Tibial nerve (tissue), 4 donors: ENCODE measurements around the gene MYRIP. TPM values are rescaled to one million over a fixed set of nuclear protein-coding genes. Genes with fewer than 3 reads are reported as not detected.

ENCODE experiments used
- DNase-seq, 2 donors: peaks; one replicate each; pipeline ENCODE4 v3.0.0-alpha.2; 2019; ENCODE audit warnings: low spot score in 2 of 2
- H3K27ac ChIP-seq, 4 donors: fragments of 200-600 bp; sonication (generic) in 3 of 4; one replicate each; pipeline ENCODE4 v1.5.1; 2017 to 2019; ENCODE audit warnings: mild to moderate bottlenecking in 1 of 4
- H3K27me3 ChIP-seq, 2 donors: fragments of 200-600 bp; sonication (generic) in 1 of 2; one replicate each; pipeline versions ENCODE4 v1.5.1 to v1.6.0; 2017 to 2019
- H3K36me3 ChIP-seq, 3 donors: fragments of 200-600 bp; sonication (generic); one replicate each; pipeline ENCODE4 v1.5.1; 2018 to 2019
- H3K4me1 ChIP-seq, 4 donors: fragments of 200-600 bp; sonication (generic) in 3 of 4; one replicate each; pipeline ENCODE4 v1.5.1; 2017 to 2019
- H3K4me3 ChIP-seq, 4 donors: fragments of 200-600 bp; sonication (generic) in 3 of 4; one replicate each; pipeline ENCODE4 v1.5.1; 2017 to 2019; ENCODE audit warnings: mild to moderate bottlenecking in 1 of 4, moderate library complexity in 1 of 4
- H3K9me3 ChIP-seq, 4 donors: fragments of 200-600 bp; sonication (generic) in 3 of 4; one replicate each; pipeline ENCODE4 v1.5.1; 2017 to 2019
- EP300 ChIP-seq, 2 donors: sonication (generic); formaldehyde crosslinking; IDR thresholded peaks; one replicate each; pipeline ENCODE4 v1.6.1; 2017; ENCODE audit warnings: antibody characterized with exemption in 2 of 2, mild to moderate bottlenecking in 1 of 2
- POLR2A ChIP-seq, 2 donors: fragments of 450-650 bp; IDR thresholded peaks; one replicate each; pipeline ENCODE4 v1.6.1; 2017; ENCODE audit warnings: antibody characterized with exemption in 2 of 2, mild to moderate bottlenecking in 2 of 2, moderate library complexity in 2 of 2
- WGBS, 2 donors: methylation state at CpG; one replicate each; pipeline ENCODE4 v1.1.5; 2018; 5-methylcytosine and 5-hydroxymethylcytosine counted together
- total RNA-seq, 4 donors: library from RNA; depleted of rRNA; stranded (reverse); fragments of >200 nt; gene quantifications; one replicate each; pipeline ENCODE4 v1.1.0, GENCODE V29; 2016
- TF ChIP-seq, protein P1 (sequence below), 5 experiments: fragments of 200-600 bp in 3 of 5; fragments of 450-650 bp in 2 of 5; sonication (generic) in 3 of 5; IDR thresholded peaks; one replicate each; pipeline ENCODE4 v1.5.1; 2016 to 2019; ENCODE audit warnings: antibody characterized with exemption in 5 of 5, mild to moderate bottlenecking in 3 of 5, moderate library complexity in 2 of 5

The MYRIP gene
- total RNA-seq, 4 donors from 2014 or later = 2.9 to 12.0 (median 9.9) TPM

DNA sequence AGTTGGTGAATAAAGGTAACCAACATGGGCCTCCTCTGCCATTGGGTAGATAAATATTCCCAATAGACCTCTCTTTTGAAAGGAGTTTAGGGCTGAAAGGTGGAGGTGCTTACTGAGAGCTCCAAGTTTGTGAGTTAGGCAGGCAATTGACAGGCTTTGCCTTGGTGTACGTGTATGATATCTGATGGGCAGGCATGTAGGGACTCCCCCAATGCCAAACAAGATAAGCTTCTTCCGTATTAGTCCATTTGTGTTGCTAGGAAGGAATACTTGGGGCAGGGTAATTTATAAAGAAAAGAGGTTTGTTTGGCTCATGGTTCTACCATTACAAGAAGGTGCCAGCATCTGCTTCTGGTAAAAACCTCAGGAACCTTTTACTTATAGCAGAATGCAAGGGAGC lies 339.4 kb downstream of the MYRIP start:
- WGBS, 2 donors = 92 to 93% methylated on average over 2 of the region's 2 CpGs
- Histone ChIP-seq H3K9me3 (no peaks in the 10 kb centered on the region), H3K4me3 (no peak overlapping the region), H3K36me3 (no peaks in the 10 kb centered on the region), H3K27ac (no peak overlapping the region), H3K4me1 (no peaks in the 10 kb centered on the region), H3K27me3 (no peaks in the 10 kb centered on the region)
- no peak for DNase-seq
- TF ChIP-seq POLR2A (IDR thresholded peaks at IDR 0.05) = no peak
- TF ChIP-seq EP300 (IDR thresholded peaks at IDR 0.05) = no peak
- TF ChIP-seq, protein P1, sequence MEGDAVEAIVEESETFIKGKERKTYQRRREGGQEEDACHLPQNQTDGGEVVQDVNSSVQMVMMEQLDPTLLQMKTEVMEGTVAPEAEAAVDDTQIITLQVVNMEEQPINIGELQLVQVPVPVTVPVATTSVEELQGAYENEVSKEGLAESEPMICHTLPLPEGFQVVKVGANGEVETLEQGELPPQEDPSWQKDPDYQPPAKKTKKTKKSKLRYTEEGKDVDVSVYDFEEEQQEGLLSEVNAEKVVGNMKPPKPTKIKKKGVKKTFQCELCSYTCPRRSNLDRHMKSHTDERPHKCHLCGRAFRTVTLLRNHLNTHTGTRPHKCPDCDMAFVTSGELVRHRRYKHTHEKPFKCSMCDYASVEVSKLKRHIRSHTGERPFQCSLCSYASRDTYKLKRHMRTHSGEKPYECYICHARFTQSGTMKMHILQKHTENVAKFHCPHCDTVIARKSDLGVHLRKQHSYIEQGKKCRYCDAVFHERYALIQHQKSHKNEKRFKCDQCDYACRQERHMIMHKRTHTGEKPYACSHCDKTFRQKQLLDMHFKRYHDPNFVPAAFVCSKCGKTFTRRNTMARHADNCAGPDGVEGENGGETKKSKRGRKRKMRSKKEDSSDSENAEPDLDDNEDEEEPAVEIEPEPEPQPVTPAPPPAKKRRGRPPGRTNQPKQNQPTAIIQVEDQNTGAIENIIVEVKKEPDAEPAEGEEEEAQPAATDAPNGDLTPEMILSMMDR (IDR thresholded peaks at IDR 0.05) = no peak

DNA sequence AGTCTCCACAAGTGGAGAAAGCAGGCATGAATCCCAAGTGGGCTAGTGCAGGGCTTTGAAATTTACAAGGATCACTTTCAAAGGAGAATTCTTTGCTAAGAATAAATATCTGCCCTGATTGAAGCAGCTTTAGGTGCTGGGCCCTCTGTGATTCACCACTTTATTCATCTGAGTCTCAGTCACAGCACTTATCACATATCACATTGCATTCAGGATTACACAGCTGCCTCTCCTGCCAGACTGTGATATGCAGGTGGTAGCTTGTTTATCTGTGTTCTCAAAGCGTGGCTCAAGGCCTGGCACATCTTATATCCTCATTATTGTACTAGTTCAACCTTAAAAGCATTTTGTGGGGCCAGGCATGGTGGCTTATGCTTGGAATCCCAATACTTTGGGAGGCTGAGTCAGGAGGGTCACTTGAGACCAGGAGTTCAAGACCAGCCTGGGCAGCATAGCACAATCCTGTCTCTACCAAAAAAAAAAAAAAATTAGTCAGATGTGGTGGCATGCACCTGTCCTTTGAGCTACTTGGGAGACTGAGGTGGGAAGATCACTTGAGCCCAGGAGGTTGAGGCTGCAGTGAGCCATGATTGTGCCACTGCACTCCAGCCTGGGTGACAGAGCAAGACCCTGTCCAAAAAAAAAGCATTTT lies 343.2 kb downstream of the MYRIP start:
- H3K27me3 ChIP-seq = no peaks in the 10 kb centered on the region
- H3K4me1 ChIP-seq = no peaks in the 10 kb centered on the region
- TF ChIP-seq EP300 (IDR thresholded peaks at IDR 0.05) = no peak
- TF ChIP-seq, protein P1 (IDR thresholded peaks at IDR 0.05) = no peak
- TF ChIP-seq POLR2A (IDR thresholded peaks at IDR 0.05) = no peak
- no peak overlapping the region for H3K4me3 ChIP-seq
- WGBS, 2 donors = 36 to 75% methylated on average over 1 of the region's 1 CpG
- DNase-seq = no peak
- no peak overlapping the region for H3K27ac ChIP-seq
- no peaks in the 10 kb centered on the region for H3K9me3 ChIP-seq
- no peaks in the 10 kb centered on the region for H3K36me3 ChIP-seq

DNA sequence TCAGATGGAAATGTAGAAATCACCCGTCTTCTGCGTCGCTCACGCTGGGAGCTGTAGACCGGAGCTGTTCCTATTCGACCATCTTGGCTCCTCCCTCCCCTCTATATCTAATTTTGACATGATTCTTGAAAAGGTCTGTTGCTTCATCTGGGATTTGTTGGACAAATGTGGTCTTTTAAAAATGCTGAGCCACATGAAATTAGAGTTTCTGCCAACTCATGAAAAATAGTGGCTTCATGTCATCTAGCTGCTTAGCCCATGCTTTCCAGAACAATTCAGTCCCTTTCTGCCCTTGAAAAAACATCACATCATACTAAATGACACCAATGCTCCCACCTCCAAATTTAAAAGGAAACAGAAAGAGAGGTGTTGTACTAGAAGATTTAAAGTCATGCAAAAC lies 351.5 kb downstream of the MYRIP start:
- Histone ChIP-seq H3K9me3 (peaks cover 0 to 8% (median 0%) of the 10 kb centered on the region in 4 donors), H3K36me3 (no peaks in the 10 kb centered on the region), H3K4me1 (no peaks in the 10 kb centered on the region), H3K4me3 (no peak overlapping the region), H3K27ac (no peak overlapping the region), H3K27me3 (no peaks in the 10 kb centered on the region)
- WGBS, 2 donors = 94 to 96% methylated on average over 6 of the region's 6 CpGs
- TF ChIP-seq, protein P1 (IDR thresholded peaks at IDR 0.05) = no peak
- TF ChIP-seq EP300 (IDR thresholded peaks at IDR 0.05) (no peak), POLR2A (IDR thresholded peaks at IDR 0.05) (no peak)
- DNase-seq = no peak

DNA sequence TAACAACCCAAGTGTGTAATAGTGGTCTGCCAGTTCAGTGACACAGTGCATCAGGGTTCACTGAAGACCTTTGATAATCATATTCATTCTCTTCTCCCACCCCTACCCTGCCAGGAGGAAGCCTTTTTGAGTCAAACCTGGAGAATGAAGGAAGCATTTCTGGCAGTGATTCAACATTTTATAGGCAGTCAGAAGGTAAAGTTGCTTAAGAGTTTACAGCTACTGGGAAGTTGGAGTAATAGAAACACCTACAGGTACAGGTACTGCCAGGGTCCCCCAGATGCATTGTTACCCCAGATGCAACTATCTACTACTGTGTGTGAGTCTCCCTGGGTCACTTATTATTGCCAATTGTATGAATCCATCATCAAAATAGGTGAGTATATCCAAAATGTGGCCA lies 353.2 kb downstream of the MYRIP start:
- H3K4me1 ChIP-seq = no peaks in the 10 kb centered on the region
- TF ChIP-seq EP300 (IDR thresholded peaks at IDR 0.05) = no peak
- TF ChIP-seq, protein P1 (IDR thresholded peaks at IDR 0.05) = no peak
- no peak for TF ChIP-seq POLR2A (IDR thresholded peaks at IDR 0.05)
- H3K27ac ChIP-seq = no peak overlapping the region
- no peak for DNase-seq
- peaks cover 0 to 8% (median 0%) of the 10 kb centered on the region in 4 donors for H3K9me3 ChIP-seq
- no peak overlapping the region for H3K4me3 ChIP-seq
- no peaks in the 10 kb centered on the region for H3K27me3 ChIP-seq
- H3K36me3 ChIP-seq = no peaks in the 10 kb centered on the region

DNA sequence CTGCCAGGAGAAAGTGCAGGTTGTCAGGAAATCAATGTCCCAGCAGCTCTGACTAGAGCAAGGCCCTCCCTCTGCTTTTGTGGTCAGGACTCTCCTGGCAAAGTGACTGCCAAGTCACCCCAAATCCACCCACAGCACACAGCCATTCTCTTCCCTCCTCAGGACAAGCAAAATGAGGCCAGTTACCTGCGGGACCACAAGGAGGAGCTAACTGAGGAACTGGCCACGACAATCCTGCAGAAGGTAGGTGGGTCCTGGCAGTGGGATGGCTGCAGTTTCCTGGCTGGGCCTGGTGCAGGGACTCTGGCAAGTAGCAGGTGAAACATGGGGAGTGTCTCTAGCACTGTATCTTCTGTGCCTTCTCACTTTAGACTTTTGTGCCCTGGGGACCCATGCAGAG lies 357.6 kb downstream of the MYRIP start:
- Histone ChIP-seq H3K36me3 (no peaks in the 10 kb centered on the region), H3K4me3 (no peak overlapping the region), H3K9me3 (no peaks in the 10 kb centered on the region), H3K4me1 (no peaks in the 10 kb centered on the region), H3K27ac (no peak overlapping the region), H3K27me3 (no peaks in the 10 kb centered on the region)
- WGBS, 2 donors = 40 to 48% methylated on average over 1 to 2 of the region's 2 CpGs
- DNase-seq = no peak
- TF ChIP-seq, protein P1 (IDR thresholded peaks at IDR 0.05) = no peak
- TF ChIP-seq EP300 (IDR thresholded peaks at IDR 0.05) (no peak), POLR2A (IDR thresholded peaks at IDR 0.05) (no peak)
